ENCODE measurements around the gene TBXT.
"Not testable (repeated sequence)": the region's sequence is repeated elsewhere in the genome, so short reads cannot be mapped to it uniquely, and the experiment has no call there.

- not testable (repeated sequence) for TF ChIP-seq CTCF (IDR thresholded peaks at IDR 0.05; ENCODE audit: low read depth, low read length, poor library complexity, severe bottlenecking); EZH2phosphoT487 (IDR thresholded peaks at IDR 0.05; ENCODE audit: borderline replicate concordance, low read length)
These were observed 7.4 kb upstream of the TBXT start for GRCh38 chr6:166175093-166175492.
